C4-2B (cell line): ENCODE data around the gene ZNF146.

Source experiments
- CTCF ChIP-seq: fragments of 450-650 bp; conservative IDR thresholded peaks from 2 replicates; pipeline ENCODE4 v1.5.1; 2017; ENCODE audit warnings: mild to moderate bottlenecking
- ZFX ChIP-seq: fragments of 450-650 bp; IDR thresholded peaks from 2 replicates; pipeline ENCODE4 v1.6.1; 2017

DNA sequence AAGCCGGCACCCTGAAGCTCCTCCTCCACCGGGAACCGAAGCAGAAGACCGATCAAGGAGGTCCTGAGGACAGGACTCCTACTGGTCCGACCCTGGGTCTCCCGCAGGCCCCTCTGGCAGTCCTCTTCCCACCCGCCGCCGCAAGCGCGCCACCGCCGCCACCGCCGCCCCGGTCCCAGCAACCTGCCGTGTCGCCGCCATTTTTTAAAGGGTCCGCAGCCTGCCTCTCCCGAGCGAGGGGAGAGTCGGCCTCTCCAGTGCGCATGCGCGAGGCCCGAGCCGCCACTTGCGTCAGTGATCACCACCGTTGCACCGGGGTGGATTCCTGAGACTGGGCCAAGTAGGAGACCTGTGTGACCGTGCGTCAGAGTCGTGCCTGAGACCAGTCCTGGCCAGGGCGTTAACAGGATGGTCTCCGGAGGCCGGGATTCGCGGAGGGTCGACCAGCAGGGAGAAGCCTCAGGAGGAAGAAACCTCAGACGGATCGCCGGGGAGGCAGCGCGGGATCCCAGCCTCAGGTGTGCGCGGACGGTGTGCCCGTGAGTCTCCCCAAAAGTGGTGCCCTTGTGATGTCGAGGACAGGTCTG, 51.6 kb downstream of the ZNF146 start:
- no peak for TF ChIP-seq CTCF
- no peak for TF ChIP-seq ZFX
